GM19035 (cell line): ENCODE results near the gene LRRC4C.

Source experiments
- ATAC-seq: cut with Tn5 transposase; IDR thresholded peaks from one replicate; pipeline ENCODE4 v1.9.1; 2021; ENCODE audit not compliant: unreplicated experiment

The LRRC4C gene

GRCh38 chr11:41274831-41275230 lies 184.6 kb downstream of the LRRC4C start:
- no peak for ATAC-seq

DNA sequence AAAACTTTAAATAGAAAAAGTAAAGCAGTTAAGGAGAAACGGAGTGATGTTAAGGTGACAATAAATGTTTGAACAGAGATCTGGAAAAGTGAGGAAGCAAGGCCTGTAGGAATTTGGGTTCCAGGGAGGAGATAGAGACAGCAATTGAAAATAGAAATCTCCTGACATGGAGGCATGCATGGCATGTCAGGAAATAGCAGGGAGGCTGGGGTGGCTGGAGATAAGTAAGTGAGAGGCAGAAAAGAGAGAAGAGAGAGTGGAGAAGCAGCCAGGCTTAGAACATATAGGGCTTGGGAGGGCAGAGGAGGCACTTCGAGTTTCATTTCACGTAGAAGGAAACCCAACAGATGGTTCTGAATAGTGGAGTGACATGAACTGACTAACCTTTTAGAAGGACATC lies 185.5 kb downstream of the LRRC4C start:
- ATAC-seq, result no peak

- no peak for ATAC-seq
These were observed 192.0 kb downstream of the LRRC4C start for GRCh38 chr11:41267451-41267850.

DNA sequence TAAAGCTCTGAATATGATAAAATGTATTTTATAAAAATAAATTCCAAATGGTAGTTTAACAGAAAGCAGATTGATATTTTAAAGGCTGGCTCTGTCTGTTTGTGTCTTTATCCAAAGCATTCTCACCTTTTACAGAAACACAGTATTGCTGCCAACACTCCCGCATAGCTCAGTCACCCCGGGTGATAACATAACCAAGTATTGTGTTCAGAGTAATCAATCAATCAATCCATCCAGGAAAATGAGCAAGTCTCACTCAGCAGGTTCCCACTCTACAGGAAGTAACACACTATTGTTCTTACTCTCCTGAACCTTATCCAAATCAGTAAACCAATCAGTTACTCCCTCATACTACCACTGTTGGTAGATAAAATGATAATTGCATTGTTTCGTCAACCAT lies 203.4 kb downstream of the LRRC4C start:
- no peak for ATAC-seq

GRCh38 chr11:41254966-41255365 lies 204.5 kb downstream of the LRRC4C start:
- ATAC-seq, result no peak

DNA sequence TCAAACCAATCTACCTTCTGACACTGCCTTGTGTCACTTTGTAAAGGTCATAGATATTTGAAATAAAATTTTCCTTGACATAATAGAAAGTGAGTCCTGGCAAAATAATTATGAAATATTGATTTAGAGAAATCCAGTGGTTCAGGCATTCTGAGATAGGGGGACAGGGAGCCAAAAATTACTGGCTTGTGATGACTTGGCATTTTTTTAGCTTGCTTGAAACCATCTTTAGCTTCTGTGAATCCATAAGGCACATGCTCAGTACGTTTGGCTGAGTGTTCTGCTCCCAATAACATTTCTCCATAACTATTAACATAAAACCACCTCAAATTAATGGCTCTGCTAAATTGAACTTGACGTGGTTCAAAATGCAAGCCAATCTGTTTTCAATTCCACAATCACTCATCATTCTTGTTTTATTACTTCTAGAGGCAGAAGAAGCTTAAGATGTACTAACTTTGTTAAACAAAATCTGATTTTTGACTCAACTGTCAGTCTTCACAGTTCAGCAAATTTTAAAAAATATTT lies 209.0 kb downstream of the LRRC4C start:
- no peak for ATAC-seq

DNA sequence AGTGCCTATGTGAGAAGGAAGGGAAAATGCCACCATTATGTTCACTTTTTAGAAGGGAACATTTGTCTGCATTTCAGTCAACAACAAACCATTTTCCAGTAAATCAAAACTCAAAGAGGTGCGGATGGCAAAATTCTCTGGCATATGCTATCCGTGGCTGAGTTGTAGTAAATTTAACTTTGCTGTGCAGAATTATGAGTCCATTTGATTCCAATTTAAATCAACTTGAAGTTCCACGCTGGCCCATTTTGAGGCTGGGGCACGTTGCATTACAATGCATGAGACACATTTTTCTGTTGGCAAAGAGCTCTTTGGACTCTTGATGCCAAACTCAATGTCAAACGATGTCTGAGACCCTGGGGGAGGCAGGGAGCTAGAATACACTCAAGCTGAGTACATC lies 211.8 kb downstream of the LRRC4C start:
- ATAC-seq, result no peak

- no peak for ATAC-seq
These were observed 213.1 kb downstream of the LRRC4C start for GRCh38 chr11:41246399-41246745.

- ATAC-seq, result peak; percentile 49
These were observed 213.6 kb downstream of the LRRC4C start for GRCh38 chr11:41245704-41246398.

DNA sequence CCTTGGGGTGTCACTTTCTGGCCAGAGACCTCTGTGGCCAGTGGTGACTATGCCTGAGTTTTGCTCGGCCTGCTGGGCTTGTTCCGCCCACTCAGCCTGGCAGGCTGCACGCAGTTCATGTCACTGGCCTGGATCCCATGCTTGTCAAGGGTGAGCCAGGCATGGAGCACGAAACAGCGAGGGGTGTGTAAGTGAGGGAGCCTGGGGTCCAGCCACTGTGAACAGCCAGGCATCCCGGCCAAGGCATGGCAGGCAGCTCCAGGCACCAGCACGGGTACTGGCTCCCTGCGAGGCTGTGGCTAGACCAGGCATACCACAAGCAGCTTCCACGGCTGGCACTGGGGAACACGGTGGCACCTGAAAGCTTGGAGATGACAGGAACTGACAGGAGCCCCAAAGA lies 214.3 kb downstream of the LRRC4C start:
- no peak for ATAC-seq

DNA sequence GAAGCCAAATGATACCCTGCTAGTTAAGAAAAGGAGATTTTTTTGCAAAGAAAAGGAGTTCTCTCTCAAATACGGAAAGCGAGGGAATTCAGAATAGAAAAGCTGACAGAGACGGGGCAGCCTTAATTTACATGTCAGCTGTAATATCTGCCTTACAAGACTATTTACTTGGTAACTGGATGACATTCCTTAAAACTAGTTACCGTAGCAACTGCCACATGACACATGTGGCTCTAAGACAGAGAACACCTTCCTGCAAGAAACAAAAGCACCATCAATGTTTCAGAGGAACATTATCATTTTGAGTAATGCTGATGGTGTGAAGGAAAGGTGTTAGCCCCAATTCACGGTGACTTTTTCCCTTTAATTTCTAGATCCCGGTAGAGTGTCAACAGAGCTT lies 222.1 kb downstream of the LRRC4C start:
- ATAC-seq, result no peak

GRCh38 chr11:41235668-41236067 lies 223.8 kb downstream of the LRRC4C start:
- no peak for ATAC-seq

GRCh38 chr11:41225856-41226633 lies 233.4 kb downstream of the LRRC4C start:
- no peak for ATAC-seq

GRCh38 chr11:41222236-41222635 lies 237.2 kb downstream of the LRRC4C start:
- ATAC-seq, result no peak

GRCh38 chr11:41206388-41206787 lies 253.1 kb downstream of the LRRC4C start:
- ATAC-seq, result no peak

GRCh38 chr11:41201156-41201555 lies 258.3 kb downstream of the LRRC4C start:
- ATAC-seq, result peak; percentile 63

DNA sequence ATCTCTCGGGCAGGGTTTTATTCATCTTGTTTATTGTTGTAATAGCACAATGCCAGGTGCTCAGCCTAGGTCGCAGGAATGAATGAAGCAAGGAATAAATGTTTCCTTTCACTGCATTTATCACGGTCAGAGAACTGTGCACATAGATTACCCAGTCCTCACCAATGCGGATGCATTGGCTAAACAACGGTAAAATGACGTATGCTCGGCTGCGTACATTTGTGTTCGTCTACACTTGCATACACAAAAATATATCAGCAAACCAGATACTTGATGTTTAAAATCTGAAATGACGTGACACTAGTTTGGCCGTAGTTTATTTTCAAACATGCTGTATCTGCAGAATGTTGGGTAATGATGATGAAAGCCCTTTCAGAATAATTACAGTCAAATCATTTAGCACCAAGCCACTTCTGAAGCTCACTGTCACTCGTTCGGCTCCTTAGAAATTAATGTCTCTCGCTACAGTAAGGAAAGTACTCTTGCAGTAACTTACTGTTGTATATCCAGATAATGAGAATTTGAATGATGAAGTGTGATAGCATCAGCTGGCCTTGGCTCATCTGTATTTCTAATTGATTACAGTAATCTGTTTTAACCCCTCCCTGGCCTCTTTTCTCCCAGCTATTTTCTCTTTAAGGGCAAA lies 268.9 kb downstream of the LRRC4C start:
- no peak for ATAC-seq

DNA sequence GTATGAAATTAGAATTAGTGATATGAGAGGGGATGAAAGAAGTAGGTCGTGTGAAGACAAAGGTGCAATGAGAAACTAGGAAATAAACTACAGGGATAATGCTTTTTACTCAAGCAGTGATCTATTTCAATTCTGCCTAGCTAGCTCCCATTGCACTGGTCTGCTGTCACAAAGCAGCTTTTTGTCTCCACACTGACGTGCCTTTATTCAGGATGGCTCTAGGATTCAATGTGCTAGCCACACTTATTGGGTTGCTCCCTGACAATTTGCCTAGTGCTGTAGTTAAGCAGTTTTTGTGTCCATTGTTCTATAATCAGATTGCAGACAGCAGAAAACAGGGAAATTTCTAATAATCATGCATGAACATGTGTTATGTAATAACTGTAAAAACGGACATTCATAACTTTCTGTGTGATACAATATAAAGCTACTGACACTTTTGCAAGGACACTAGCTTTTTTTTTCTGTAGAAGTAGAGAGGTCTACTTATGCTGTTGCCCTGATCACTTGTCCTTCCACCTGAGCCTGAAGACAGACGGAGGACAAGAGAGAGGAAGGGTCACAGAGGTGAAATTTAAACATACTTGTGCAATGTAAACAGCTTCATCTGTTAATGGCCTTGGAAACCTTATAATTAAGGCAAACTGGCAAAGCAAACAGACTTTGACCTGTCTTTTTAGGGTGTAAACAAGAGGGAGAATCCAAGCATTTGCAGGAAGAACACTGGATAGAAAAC lies 269.6 kb downstream of the LRRC4C start:
- no peak for ATAC-seq

GRCh38 chr11:41177791-41178190 lies 281.7 kb downstream of the LRRC4C start:
- ATAC-seq, result no peak

DNA sequence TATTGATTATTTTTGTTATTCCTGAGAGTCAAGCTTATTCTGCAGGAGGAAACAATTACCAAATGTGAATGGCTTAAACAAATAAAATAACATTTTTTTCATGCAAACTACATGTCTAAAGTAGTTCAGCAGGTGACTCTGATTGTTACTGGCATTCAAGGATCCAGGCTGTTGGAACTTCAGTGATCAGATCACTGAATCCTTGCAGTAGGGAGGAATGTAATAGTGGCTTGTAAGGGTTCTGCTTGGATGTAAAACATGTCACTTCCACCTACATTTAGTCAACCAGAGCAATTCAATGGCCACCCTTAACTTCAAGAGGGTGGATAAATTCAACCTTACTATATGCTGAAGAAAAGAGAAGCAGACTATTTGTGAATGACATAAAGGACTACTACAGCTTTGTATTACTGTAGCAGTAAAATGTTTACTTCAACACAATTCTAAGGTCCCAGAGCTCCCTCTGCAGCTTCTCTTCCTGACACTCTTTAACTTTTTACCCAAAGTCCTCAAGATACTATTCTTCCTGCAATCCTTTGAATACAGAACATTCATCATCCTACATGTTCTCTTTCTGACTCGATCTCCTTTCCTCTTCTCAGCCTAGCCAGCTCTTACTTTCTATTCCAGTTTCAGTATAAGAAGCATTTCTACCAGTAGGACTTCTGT lies 284.0 kb downstream of the LRRC4C start:
- ATAC-seq, result no peak

- ATAC-seq, result no peak
These were observed 313.1 kb downstream of the LRRC4C start for GRCh38 chr11:41146326-41146725.
